Ovary (tissue), 9 donors: ENCODE measurements around the gene MARCHF3. TPM values are rescaled to one million over a fixed set of nuclear protein-coding genes. Genes with fewer than 3 reads are reported as not detected.

Experiments
- DNase-seq, 5 donors: peaks; one replicate each; pipeline ENCODE4 v3.0.0-alpha.2; 2019 to 2020
- H3K27ac ChIP-seq, 2 donors: fragments of 200-600 bp; one replicate each; pipeline versions ENCODE4 v1.5.1 to v1.8.0; 2019 to 2022
- H3K27me3 ChIP-seq: fragments of 200-600 bp; one replicate; pipeline ENCODE4 v1.8.0; 2022
- H3K36me3 ChIP-seq: fragments of 200-600 bp; sonication (generic); one replicate; pipeline ENCODE4 v1.5.1; 2019
- H3K4me1 ChIP-seq: one replicate; pipeline ENCODE4 v1.8.1; 2013; ENCODE audit warnings: mild to moderate bottlenecking, moderate library complexity; ENCODE audit not compliant: insufficient read depth
- H3K4me3 ChIP-seq: fragments of 200-600 bp; sonication (generic); one replicate; pipeline ENCODE4 v1.5.1; 2017
- H3K9me3 ChIP-seq, 2 donors: fragments of 200-600 bp in 1 of 2; sonication (generic) in 1 of 2; one replicate each; pipeline versions ENCODE4 v1.5.1 to v1.8.1; 2013 to 2019; ENCODE audit warnings: mild to moderate bottlenecking in 1 of 2, moderate library complexity in 1 of 2
- CTCF ChIP-seq, 3 donors: fragments of 450-650 bp in 2 of 3; fragments of 200-600 bp in 1 of 3; IDR thresholded peaks; one replicate each; pipeline versions ENCODE4 v1.5.1 to v1.8.0; 2016 to 2022; ENCODE audit warnings: antibody characterized with exemption in 3 of 3, mild to moderate bottlenecking in 1 of 3
- EP300 ChIP-seq: sonication (generic); formaldehyde crosslinking; IDR thresholded peaks from one replicate; pipeline ENCODE4 v1.6.1; 2017; ENCODE audit warnings: antibody characterized with exemption
- POLR2A ChIP-seq: fragments of 450-650 bp; IDR thresholded peaks from one replicate; pipeline ENCODE4 v1.6.1; 2017; ENCODE audit warnings: antibody characterized with exemption, mild to moderate bottlenecking, moderate library complexity
- WGBS, 3 donors: extraction: QIAGEN DNeasy Blood & Tissue Kit in 1 of 3; methylation state at CpG; one replicate each; pipeline versions ENCODE4 v1.1.5 to v1.1.7; 2013 to 2017; 5-methylcytosine and 5-hydroxymethylcytosine counted together
- intact Hi-C, 4 donors: fragments of 100-400 bp; cut with DNase I; formaldehyde crosslinking; loops; one replicate each; pipeline versions ENCODE4 v1.11.0 to v1.15.1; 2022 to 2023
- polyA plus RNA-seq, 2 donors: library from polyadenylated mRNA; stranded (reverse); fragments of 200-250 nt in 1 of 2; fragments of 350-450 nt in 1 of 2; fragmentation: Illumina TruSeq in 1 of 2; extraction: RNeasy Lipid Tissue Mini Kit (QIAGEN cat#74804) in 1 of 2; gene quantifications; one replicate each; pipeline ENCODE4 v1.2.3, GENCODE V29; 2013 to 2014
- total RNA-seq, 7 donors: library from RNA; depleted of rRNA in 2 of 7; stranded (reverse); fragments of >200 nt in 2 of 7; fragmentation: NEBNext Ultra II Directional in 3 of 7; extraction: Animal tissue kit (Norgen Biotek cat#: 25700) in 3 of 7; gene quantifications; one replicate each; pipeline versions ENCODE4 v1.1.0 to v1.2.4, GENCODE V29; 2016 to 2023
- donor health status: DM: no; HTN: no; CAD: no; lungs with moderate emphysema.
- donor health status: DM: no; HTN: no; CAD: no.
- donor health status: Bipolar disorder and iron deficiency.
- donor health status: DM: yes; HTN: yes; CAD: no.
- donor health status: DM: no; HTN: no; CAD: no.
- donor health status: DM: yes; HTN: yes; CAD: no.

The MARCHF3 gene
- total and polyA plus RNA-seq, 9 donors: 2.1 to 13.8 (median 4.5) TPM

- 72 to 78% (median 78%) methylated on average over 3 of the region's 3 CpGs for WGBS, 3 donors
- no peak overlapping the region for H3K4me3 ChIP-seq
- DNase-seq: no peak
- H3K27me3 ChIP-seq: no peaks in the 10 kb centered on the region
- H3K9me3 ChIP-seq: no peaks in the 10 kb centered on the region
- H3K36me3 ChIP-seq: no peaks in the 10 kb centered on the region
- intact Hi-C loops: no loop called here
- H3K27ac ChIP-seq: no peak overlapping the region
- peaks cover 2% of the 10 kb centered on the region for H3K4me1 ChIP-seq
- TF ChIP-seq EP300: no peak
- TF ChIP-seq CTCF (IDR thresholded peaks at IDR 0.05): no peak
- no peak for TF ChIP-seq POLR2A
These were observed 44.1 kb upstream of the MARCHF3 start for GRCh38 chr5:127074466-127074865.

GRCh38 chr5:127072861-127073846 lies 42.8 kb upstream of the MARCHF3 start, which contains the start of gene C5orf63:
Gene C5orf63 (minus strand): TSS chr5:127073502. CDS start chr5:127058995, 14,507 bp downstream.
- Histone ChIP-seq H3K36me3 (no peaks in the 10 kb centered on the region), H3K27ac (no peak within 1 kb of the TSS), H3K4me3 (peak within 1 kb of the TSS; percentile 65), H3K4me1 (peaks cover 2% of the 10 kb centered on the region), H3K27me3 (no peaks in the 10 kb centered on the region), H3K9me3 (no peaks in the 10 kb centered on the region)
- 12 to 50% (median 19%) methylated on average over 56 of the region's 56 CpGs for WGBS, 3 donors
- DNase-seq: peak; percentile 51 to 76 (median 56)
- TF ChIP-seq POLR2A: no peak
- TF ChIP-seq EP300: no peak
- TF ChIP-seq CTCF (IDR thresholded peaks at IDR 0.05): peak in 1 of 3 donors; percentile 50
- intact Hi-C loops: no loop called here

- Histone ChIP-seq H3K4me1 (peaks cover 2% of the 10 kb centered on the region), H3K27ac (no peak overlapping the region), H3K9me3 (no peaks in the 10 kb centered on the region), H3K27me3 (no peaks in the 10 kb centered on the region), H3K36me3 (no peaks in the 10 kb centered on the region), H3K4me3 (no peak overlapping the region)
- DNase-seq: no peak
- intact Hi-C loops: no loop called here
- TF ChIP-seq EP300: no peak
- 88 to 97% (median 92%) methylated on average over 2 of the region's 2 CpGs for WGBS, 3 donors
These were observed 39.9 kb upstream of the MARCHF3 start for GRCh38 chr5:127070243-127070642.

GRCh38 chr5:127068493-127069214 lies 38.3 kb upstream of the MARCHF3 start:
- Histone ChIP-seq H3K4me3 (no peak overlapping the region), H3K27me3 (no peaks in the 10 kb centered on the region), H3K36me3 (no peaks in the 10 kb centered on the region), H3K27ac (no peak overlapping the region), H3K4me1 (no peaks in the 10 kb centered on the region), H3K9me3 (no peaks in the 10 kb centered on the region)
- intact Hi-C loops: no loop called here
- no peak for DNase-seq
- WGBS, 3 donors: 52 to 57% (median 52%) methylated on average over 2 of the region's 2 CpGs
- TF ChIP-seq POLR2A (no peak), EP300 (no peak), CTCF (IDR thresholded peaks at IDR 0.05) (no peak)
